ENCODE measurements around the gene DRP2.

DNA sequence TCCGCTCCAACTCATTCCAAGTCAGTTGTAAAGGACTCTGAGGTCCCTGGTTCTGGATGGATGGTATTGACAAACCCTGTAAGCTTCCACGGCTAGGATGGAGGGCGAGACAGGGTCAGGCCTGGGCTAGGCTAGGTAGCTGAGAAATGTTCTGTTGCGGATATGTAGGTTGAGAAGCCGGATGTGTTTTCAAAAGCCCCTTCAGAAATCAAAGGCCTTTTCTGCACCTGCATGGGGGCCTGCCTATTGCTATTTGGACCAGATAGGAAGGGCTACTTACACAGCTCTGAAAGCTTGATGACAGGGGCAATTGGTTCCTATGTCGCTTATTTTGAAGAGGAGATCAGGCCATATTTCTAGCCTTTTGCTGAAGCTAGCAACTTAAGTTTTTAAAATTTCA lies 1.9 kb upstream of the DRP2 start:
- TF ChIP-seq CTCF (conservative IDR thresholded peaks at IDR 0.05 in 1 of 2, IDR thresholded peaks at IDR 0.05 in 1 of 2; ENCODE audit: low read depth in 1 of 2, low read length in 2 of 2) (no peak), EZH2 (IDR thresholded peaks at IDR 0.05; ENCODE audit: low read length, missing control alignments) (no peak)
